ENCODE results near the gene XYLT2. TPM values are rescaled to one million over a fixed set of nuclear protein-coding genes. Genes with fewer than 3 reads are reported as not detected.
"Not testable (repeated sequence)": the region's sequence is repeated elsewhere in the genome, so short reads cannot be mapped to it uniquely, and the experiment has no call there.

Gene XYLT2
- polyA plus RNA-seq, 3 donors = 15.6 to 29.2 (median 25.7) TPM

GRCh38 chr17:50405351-50405750, 59.4 kb downstream of the XYLT2 start:
- DNase-seq (ENCODE audit: extremely low read depth in 1 of 11, low read depth in 9 of 11, low spot score in 4 of 11) = not testable (repeated sequence)

DNA sequence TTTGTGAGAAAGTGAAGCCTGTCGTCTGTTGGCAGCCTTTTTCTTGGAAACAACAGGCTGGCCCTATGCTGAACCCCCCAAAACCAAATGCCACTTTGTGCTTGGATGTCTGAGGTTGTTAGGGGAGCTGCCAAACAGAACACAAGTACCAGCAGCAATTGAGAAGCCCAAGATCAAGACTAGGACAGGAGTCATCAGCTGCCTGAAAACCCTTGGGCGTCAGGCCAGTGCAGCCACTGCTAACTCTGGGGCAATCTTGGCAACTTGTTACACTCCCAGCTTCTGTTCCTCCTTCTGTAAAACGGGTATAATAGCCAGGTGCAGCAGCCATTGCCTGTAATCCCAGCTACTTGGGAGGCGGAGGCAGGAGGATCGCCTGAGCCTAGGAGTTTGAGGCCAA, 60.7 kb downstream of the XYLT2 start:
- no peak for DNase-seq (ENCODE audit: extremely low read depth in 1 of 11, low read depth in 9 of 11, low spot score in 4 of 11)

GRCh38 chr17:50407921-50408320, 62.0 kb downstream of the XYLT2 start:
- no peak for DNase-seq (ENCODE audit: extremely low read depth in 1 of 11, low read depth in 9 of 11, low spot score in 4 of 11)

Other genes starting within 250 kb of the XYLT2 start
- 10 to 100 TPM; 13.2 to 19.4 (median 18.6) TPM for gene SAMD14, start 216.0 kb upstream of the XYLT2 start, polyA plus RNA-seq (ENCODE audit: insufficient read length in 3 of 3)
- gene PPP1R9B, start 195.4 kb upstream of the XYLT2 start, polyA plus RNA-seq (ENCODE audit: insufficient read length in 3 of 3) = 10 to 100 TPM; 39.5 to 59.3 (median 46.2) TPM
- 1 to 10 TPM in 1 of 3 donors, under 1 TPM in 2; 0.47 to 1.6 (median 0.98) TPM for gene SGCA, start 180.1 kb upstream of the XYLT2 start, polyA plus RNA-seq (ENCODE audit: insufficient read length in 3 of 3)
- 100 to 1,000 TPM; 412 to 838 (median 505) TPM for gene COL1A1, start 144.5 kb upstream of the XYLT2 start, polyA plus RNA-seq (ENCODE audit: insufficient read length in 3 of 3)
- gene TMEM92, start 71.7 kb upstream of the XYLT2 start, polyA plus RNA-seq (ENCODE audit: insufficient read length in 3 of 3) = 1 to 10 TPM; 1.7 to 3.3 (median 3.1) TPM
- gene MRPL27, start 27.1 kb downstream of the XYLT2 start, polyA plus RNA-seq (ENCODE audit: insufficient read length in 3 of 3) = 10 to 100 TPM; 71.1 to 81.8 (median 74.9) TPM
- gene EME1, start 27.1 kb downstream of the XYLT2 start, polyA plus RNA-seq (ENCODE audit: insufficient read length in 3 of 3) = 10 to 100 TPM in 1 of 3 donors, 1 to 10 TPM in 2; 8.6 to 11.0 (median 9.5) TPM
- gene LRRC59, start 51.4 kb downstream of the XYLT2 start, polyA plus RNA-seq (ENCODE audit: insufficient read length in 3 of 3) = 10 to 100 TPM; 54.4 to 68.9 (median 64.5) TPM
- 100 to 1,000 TPM in 2 of 3 donors, 10 to 100 TPM in 1; 97.8 to 112 (median 110) TPM for gene ACSF2, start 80.1 kb downstream of the XYLT2 start, polyA plus RNA-seq (ENCODE audit: insufficient read length in 3 of 3)
- 1 to 10 TPM; 2.1 to 5.4 (median 2.2) TPM for gene CHAD, start 122.8 kb downstream of the XYLT2 start, polyA plus RNA-seq (ENCODE audit: insufficient read length in 3 of 3)
- gene RSAD1, start 132.7 kb downstream of the XYLT2 start, polyA plus RNA-seq (ENCODE audit: insufficient read length in 3 of 3) = 10 to 100 TPM; 46.9 to 62.7 (median 48.7) TPM
- gene MYCBPAP, start 162.3 kb downstream of the XYLT2 start, polyA plus RNA-seq (ENCODE audit: insufficient read length in 3 of 3) = 1 to 10 TPM; 1.4 to 3.3 (median 2.2) TPM
- 10 to 100 TPM in 2 of 3 donors, 1 to 10 TPM in 1; 5.9 to 15.0 (median 13.4) TPM for gene EPN3, start 186.6 kb downstream of the XYLT2 start, polyA plus RNA-seq (ENCODE audit: insufficient read length in 3 of 3)
- gene SPATA20, start 201.0 kb downstream of the XYLT2 start, polyA plus RNA-seq (ENCODE audit: insufficient read length in 3 of 3) = 10 to 100 TPM; 49.4 to 69.7 (median 55.5) TPM
- 1 to 10 TPM; 6.9 to 8.7 (median 8.3) TPM for gene CACNA1G, start 214.6 kb downstream of the XYLT2 start, polyA plus RNA-seq (ENCODE audit: insufficient read length in 3 of 3)

Data from renal cortex interstitium (tissue), 11 donors.